Activated CD8-positive, alpha-beta T cell treated with anti-CD3 and anti-CD28 coated beads for 36 hours (primary cell): ENCODE measurements around the gene PCNX2. TPM values are rescaled to one million over a fixed set of nuclear protein-coding genes. Genes with fewer than 3 reads are reported as not detected.

Experiments
- ATAC-seq: fragments of 200-7000 bp; cut with Tn5 transposase; one replicate; pipeline ENCODE4 v1.10.0; 2021; ENCODE audit warnings: mild to moderate bottlenecking, moderate library complexity
- CTCF ChIA-PET: fragments of 350-600 bp; sonication (Branson Sonifier 250); formaldehyde crosslinking; loops from one replicate; lab custom pipeline; 2021; ENCODE audit warnings: antibody characterized with exemption; lab: Charles Lee
- POLR2A ChIA-PET: fragments of 350-600 bp; sonication (Branson Sonifier 250); formaldehyde crosslinking; loops from one replicate; lab custom pipeline; 2021; ENCODE audit warnings: antibody characterized with exemption; lab: Charles Lee
- DNase-seq: peaks from one replicate; pipeline ENCODE4 v3.0.0-alpha.2; 2020
- H3K27ac Mint-ChIP-seq: one replicate; pipeline ENCODE4 v1.8.0; 2021; ENCODE audit warnings: mild to moderate bottlenecking, mixed read lengths
- H3K27me3 Mint-ChIP-seq: one replicate; pipeline ENCODE4 v1.8.0; 2021; ENCODE audit warnings: mixed read lengths
- H3K36me3 Mint-ChIP-seq: one replicate; pipeline ENCODE4 v1.8.0; 2021; ENCODE audit warnings: low read depth, mixed read lengths
- H3K4me1 Mint-ChIP-seq: one replicate; pipeline ENCODE4 v1.8.0; 2021; ENCODE audit warnings: low read depth, mixed read lengths
- H3K4me3 Mint-ChIP-seq: one replicate; pipeline ENCODE4 v1.8.0; 2021; ENCODE audit warnings: mild to moderate bottlenecking, moderate library complexity, mixed read lengths
- H3K9me3 Mint-ChIP-seq: one replicate; pipeline ENCODE4 v1.8.0; 2021; ENCODE audit warnings: mixed read lengths
- intact Hi-C: fragments of 100-400 bp; cut with micrococcal nuclease; formaldehyde crosslinking; loops from one replicate; pipeline ENCODE4 v1.10.0; 2022
- total RNA-seq, 2 experiments: library from RNA; stranded (reverse); gene quantifications; one replicate each; pipeline ENCODE4 v1.2.3, GENCODE V29; 2021
- TF ChIP-seq, protein P1 (sequence below): fragments of 200-600 bp; IDR thresholded peaks from one replicate; pipeline ENCODE4 v1.8.0; 2022; ENCODE audit warnings: antibody characterized with exemption, mild to moderate bottlenecking

PCNX2 gene
- total RNA-seq, 2 experiments from 2014 or later: 14.4 to 14.9 TPM

DNA sequence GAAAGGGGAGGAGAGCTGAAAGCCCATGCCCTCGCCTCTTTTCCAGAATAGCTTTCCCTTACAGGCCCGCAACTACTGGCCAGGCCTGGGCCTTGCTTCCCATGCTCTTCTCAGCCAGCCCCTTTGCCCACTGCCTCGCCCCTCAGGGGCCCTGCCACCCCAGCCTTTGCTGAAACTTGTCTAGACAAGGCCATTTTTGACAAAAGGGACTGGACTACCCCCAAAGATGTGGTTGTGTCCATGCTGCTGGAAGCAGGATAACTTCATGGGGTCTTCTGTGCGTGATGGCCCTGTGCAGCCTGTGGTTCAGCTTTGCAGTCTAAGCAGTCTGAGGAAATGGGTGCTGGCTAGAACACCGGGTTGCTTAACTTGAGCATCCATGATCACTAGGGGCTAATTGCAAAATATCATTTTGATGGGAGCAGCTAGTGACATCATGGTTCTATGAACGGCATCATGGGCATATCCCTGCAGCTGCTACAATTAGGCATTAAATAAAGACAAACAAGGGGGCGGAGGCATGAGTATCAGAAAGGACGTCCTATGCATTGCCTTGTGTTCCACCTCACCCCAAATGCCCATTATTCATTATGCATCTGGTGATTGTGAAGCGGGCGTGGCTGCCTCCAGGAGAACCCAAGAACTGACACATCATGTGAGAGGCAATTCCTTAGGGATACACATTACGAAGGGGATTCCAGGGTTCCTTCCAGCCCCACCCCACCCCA, 308.3 kb downstream of the PCNX2 start:
- H3K27ac Mint-ChIP-seq: no peak overlapping the region

DNA sequence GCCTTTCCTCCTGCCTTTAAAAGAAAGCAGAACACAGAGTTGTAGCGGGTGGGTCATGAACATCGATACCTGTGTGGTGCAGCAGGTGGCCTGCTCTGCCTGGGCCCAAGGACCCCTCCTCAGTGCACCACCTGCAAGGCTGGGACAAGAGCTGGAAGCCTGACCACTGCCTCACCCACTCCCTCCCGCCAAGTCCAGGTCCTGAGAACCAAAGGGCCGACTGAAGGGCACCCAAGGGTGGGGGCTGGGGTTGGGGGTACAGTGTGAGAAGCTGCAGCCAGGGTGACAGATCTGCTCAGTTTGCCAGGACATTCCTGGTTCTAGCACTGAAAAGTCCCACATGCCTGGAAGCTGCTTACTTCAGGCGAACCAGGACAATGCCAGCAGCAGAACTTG, 309.0 kb downstream of the PCNX2 start:
- Mint-ChIP-seq H3K4me1 (no peaks in the 10 kb centered on the region), H3K36me3 (peaks cover 3% of the 10 kb centered on the region), H3K9me3 (no peaks in the 10 kb centered on the region), H3K27me3 (no peaks in the 10 kb centered on the region), H3K27ac (no peak overlapping the region), H3K4me3 (no peak overlapping the region)
- TF ChIP-seq, protein P1, sequence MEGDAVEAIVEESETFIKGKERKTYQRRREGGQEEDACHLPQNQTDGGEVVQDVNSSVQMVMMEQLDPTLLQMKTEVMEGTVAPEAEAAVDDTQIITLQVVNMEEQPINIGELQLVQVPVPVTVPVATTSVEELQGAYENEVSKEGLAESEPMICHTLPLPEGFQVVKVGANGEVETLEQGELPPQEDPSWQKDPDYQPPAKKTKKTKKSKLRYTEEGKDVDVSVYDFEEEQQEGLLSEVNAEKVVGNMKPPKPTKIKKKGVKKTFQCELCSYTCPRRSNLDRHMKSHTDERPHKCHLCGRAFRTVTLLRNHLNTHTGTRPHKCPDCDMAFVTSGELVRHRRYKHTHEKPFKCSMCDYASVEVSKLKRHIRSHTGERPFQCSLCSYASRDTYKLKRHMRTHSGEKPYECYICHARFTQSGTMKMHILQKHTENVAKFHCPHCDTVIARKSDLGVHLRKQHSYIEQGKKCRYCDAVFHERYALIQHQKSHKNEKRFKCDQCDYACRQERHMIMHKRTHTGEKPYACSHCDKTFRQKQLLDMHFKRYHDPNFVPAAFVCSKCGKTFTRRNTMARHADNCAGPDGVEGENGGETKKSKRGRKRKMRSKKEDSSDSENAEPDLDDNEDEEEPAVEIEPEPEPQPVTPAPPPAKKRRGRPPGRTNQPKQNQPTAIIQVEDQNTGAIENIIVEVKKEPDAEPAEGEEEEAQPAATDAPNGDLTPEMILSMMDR: no peak
- intact Hi-C loops: no loop called here
- CTCF ChIA-PET: no interaction called here
- no peak for DNase-seq
- ATAC-seq: no peak
- POLR2A ChIA-PET: interaction anchor here (0.6 to 1.0 kb wide), 3 partner anchors 13 to 309 kb away, joined by 3 read pairs; partner anchors contain the start of gene PCNX2

More for the DNA sequence above, 308.3 kb downstream of the PCNX2 start:
- ChIA-PET CTCF (no interaction called here), POLR2A (no interaction called here)
- Mint-ChIP-seq H3K4me1 (no peaks in the 10 kb centered on the region), H3K4me3 (no peak overlapping the region), H3K36me3 (peaks cover 4% of the 10 kb centered on the region), H3K9me3 (no peaks in the 10 kb centered on the region), H3K27me3 (no peaks in the 10 kb centered on the region)
- TF ChIP-seq, protein P1: no peak
- no peak for DNase-seq
- ATAC-seq: no peak
- intact Hi-C loops: no loop called here

DNA sequence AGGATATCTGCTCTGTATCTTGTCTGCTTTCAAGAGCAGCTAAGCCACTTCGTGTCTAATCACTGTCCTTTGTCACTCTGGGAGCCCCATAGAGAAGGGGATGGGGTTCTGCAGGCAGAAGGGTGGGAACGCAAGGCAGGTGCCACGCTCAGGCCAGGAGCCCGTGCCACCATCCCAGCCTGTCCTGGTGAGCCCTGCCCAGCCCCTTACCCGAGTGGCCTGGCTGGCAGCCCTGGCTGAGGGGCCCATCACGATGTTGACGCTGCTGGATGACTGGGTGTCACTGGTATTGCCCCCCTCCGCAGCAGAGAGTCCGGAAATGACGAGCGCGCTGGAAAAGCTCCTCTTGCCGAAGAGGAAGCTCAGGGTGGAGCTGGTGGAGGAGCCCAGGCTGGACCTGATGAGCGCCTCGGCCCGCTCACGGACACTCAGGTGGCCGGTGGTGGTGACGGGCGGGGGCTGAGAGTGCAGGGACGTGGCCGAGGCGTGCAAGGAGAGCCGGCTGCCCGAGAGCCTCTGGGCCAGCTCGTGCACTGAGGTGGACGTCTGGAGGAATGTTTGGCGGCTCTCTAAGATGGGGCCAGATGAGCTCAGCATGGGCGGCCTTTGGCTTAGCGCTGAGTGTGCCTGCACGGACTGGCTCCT, 309.5 kb downstream of the PCNX2 start:
- no peak for DNase-seq
- ATAC-seq: no peak
- peaks cover 3% of the 10 kb centered on the region for H3K36me3 Mint-ChIP-seq
- TF ChIP-seq, protein P1: no peak
- H3K4me1 Mint-ChIP-seq: no peaks in the 10 kb centered on the region
- no peaks in the 10 kb centered on the region for H3K9me3 Mint-ChIP-seq
- no peak overlapping the region for H3K4me3 Mint-ChIP-seq
- H3K27ac Mint-ChIP-seq: no peak overlapping the region
- H3K27me3 Mint-ChIP-seq: no peaks in the 10 kb centered on the region
- intact Hi-C loops: no loop called here
- ChIA-PET CTCF (no interaction called here), POLR2A (interaction anchor here (0.6 to 1.0 kb wide), 4 partner anchors 13 to 526 kb away, joined by 3 read pairs; partner anchors contain the start of gene PCNX2)

DNA sequence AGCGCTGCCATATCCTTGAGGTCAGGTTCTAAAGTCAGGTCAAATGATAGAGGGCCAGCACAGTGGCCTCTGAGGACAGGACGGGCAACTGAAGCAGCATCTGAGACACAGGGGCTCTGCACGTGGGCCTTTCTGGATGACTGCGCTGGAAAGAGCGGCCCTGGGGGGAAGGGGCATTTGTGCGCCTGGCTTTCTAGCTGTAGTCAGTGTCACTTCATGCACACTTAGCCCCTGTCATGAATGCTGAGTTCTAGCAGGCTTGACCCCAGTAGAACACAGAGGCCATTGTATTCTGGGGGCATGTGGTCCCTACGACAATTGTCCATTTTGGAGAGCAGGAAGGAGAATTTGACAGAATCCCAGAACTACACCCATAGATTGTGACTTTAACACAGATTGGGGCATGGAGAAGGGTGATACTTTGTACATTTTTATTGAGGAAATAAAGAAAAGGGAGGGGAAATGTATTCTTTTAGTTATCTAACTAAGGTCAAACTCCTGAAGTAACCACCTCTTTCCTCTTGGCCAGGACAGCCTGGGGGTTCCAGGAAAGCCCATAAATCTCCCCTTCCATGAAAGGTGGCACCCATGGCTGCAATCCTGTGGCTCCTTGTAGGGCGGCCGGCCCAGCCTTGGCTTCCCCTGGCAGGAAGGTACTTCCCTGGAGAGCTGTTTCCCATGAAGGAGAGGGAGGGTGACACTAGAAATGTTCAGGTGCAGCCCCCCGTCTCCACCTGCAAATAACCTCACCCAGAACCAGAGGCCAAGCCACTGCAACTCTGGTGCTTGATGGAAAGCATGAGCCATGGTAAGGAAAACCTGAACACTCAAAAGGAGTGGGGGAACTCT, 310.7 kb downstream of the PCNX2 start:
- Mint-ChIP-seq H3K36me3 (peaks cover 6% of the 10 kb centered on the region), H3K4me3 (no peak overlapping the region), H3K27ac (no peak overlapping the region), H3K4me1 (no peaks in the 10 kb centered on the region), H3K9me3 (no peaks in the 10 kb centered on the region), H3K27me3 (no peaks in the 10 kb centered on the region)
- ChIA-PET CTCF (no interaction called here), POLR2A (interaction anchor here (0.6 kb wide), 1 partner anchor 524 kb away, joined by 3 read pairs; no protein-coding TSS in a partner anchor)
- ATAC-seq: no peak
- TF ChIP-seq, protein P1: no peak
- intact Hi-C loops: no loop called here
- DNase-seq: no peak
